Measurements from ENCODE around the gene ABHD12B. TPM values are rescaled to one million over a fixed set of nuclear protein-coding genes. Genes with fewer than 3 reads are reported as not detected.

ABHD12B gene
- total RNA-seq, 1 experiment from 2014 or later, result not detected

- peaks cover 9% of the 10 kb centered on the region; the same call in 1 of the 2 replicates for H3K4me1 ChIP-seq (ENCODE audit: control insufficient read depth, insufficient read depth, low read length)
- H3K27ac ChIP-seq (ENCODE audit: low read length), result no peak overlapping the region; the same call in 1 of the 2 replicates
- no peaks in the 10 kb centered on the region for H3K27me3 ChIP-seq (ENCODE audit: control insufficient read depth, insufficient read depth, low read length)
- no peaks in the 10 kb centered on the region for H3K9me3 ChIP-seq (ENCODE audit: control insufficient read depth, insufficient read depth, low read depth, low read length)
- no peak overlapping the region for H3K4me3 ChIP-seq (ENCODE audit: low read depth in 2 of 2, low read length in 2 of 2)
- DNase-seq (ENCODE audit: low read depth, low spot score) (no peak), ATAC-seq (no peak)
- in situ Hi-C loops (cut with HindIII; ENCODE audit: low pct_unique_long_range_greater_than_20kb, low sequenced_read_pairs), result no loop called here
- TF ChIP-seq REST (IDR thresholded peaks at IDR 0.05; ENCODE audit: insufficient read depth in 1 of 2, low read depth in 2 of 2, low read length in 1 of 2), result no peak
- TF ChIP-seq SIN3A (IDR thresholded peaks at IDR 0.05; ENCODE audit: borderline replicate concordance, insufficient read depth, low read depth, low read length), result no peak
- TF ChIP-seq POLR2AphosphoS5 (IDR thresholded peaks at IDR 0.05; ENCODE audit: low read depth, low read length), result no peak
- no peak for TF ChIP-seq CTCF (IDR thresholded peaks at IDR 0.05)
- no peak for TF ChIP-seq TCF7L2 (IDR thresholded peaks at IDR 0.05; ENCODE audit: low read depth, low read length)
- CTCF ChIA-PET, result interaction anchor here (0.7 kb wide), 1 partner anchor 400 kb away, joined by 4 read pairs; no protein-coding TSS in a partner anchor
- H3K36me3 ChIP-seq (ENCODE audit: control insufficient read depth, insufficient read depth, low read length), result no peaks in the 10 kb centered on the region
- no TSS peak for BruUV-seq (replicated peaks)
- POLR2A ChIA-PET, result interaction anchor here (0.6 kb wide), 1 partner anchor 642 kb away, joined by 8 read pairs; no protein-coding TSS in a partner anchor
- intact Hi-C loops (cut with micrococcal nuclease; ENCODE audit: unreplicated experiment), result no loop called here
These were observed 48.6 kb upstream of the ABHD12B start for GRCh38 chr14:50823051-50823761.

- Histone ChIP-seq H3K4me3 (ENCODE audit: low read depth in 2 of 2, low read length in 2 of 2) (no peak overlapping the region), H3K36me3 (ENCODE audit: control insufficient read depth, insufficient read depth, low read length) (no peaks in the 10 kb centered on the region), H3K27me3 (ENCODE audit: control insufficient read depth, insufficient read depth, low read length) (no peaks in the 10 kb centered on the region), H3K9me3 (ENCODE audit: control insufficient read depth, insufficient read depth, low read depth, low read length) (no peaks in the 10 kb centered on the region), H3K4me1 (ENCODE audit: control insufficient read depth, insufficient read depth, low read length) (peaks cover 9% of the 10 kb centered on the region; the same call in 1 of the 2 replicates), H3K27ac (ENCODE audit: low read length) (no peak overlapping the region; the same call in 1 of the 2 replicates)
- intact Hi-C loops (cut with micrococcal nuclease; ENCODE audit: unreplicated experiment) (no loop called here), in situ Hi-C loops (cut with HindIII; ENCODE audit: low pct_unique_long_range_greater_than_20kb, low sequenced_read_pairs) (no loop called here)
- no peak for DNase-seq (ENCODE audit: low read depth, low spot score)
- ChIA-PET POLR2A (no interaction called here), CTCF (interaction anchor here (0.6 kb wide), 1 partner anchor 36 kb away, joined by 3 read pairs; no protein-coding TSS in a partner anchor)
- no peak for TF ChIP-seq SIN3A (IDR thresholded peaks at IDR 0.05; ENCODE audit: borderline replicate concordance, insufficient read depth, low read depth, low read length)
- TF ChIP-seq POLR2AphosphoS5 (IDR thresholded peaks at IDR 0.05; ENCODE audit: low read depth, low read length), result no peak
- TF ChIP-seq REST (IDR thresholded peaks at IDR 0.05; ENCODE audit: insufficient read depth in 1 of 2, low read depth in 2 of 2, low read length in 1 of 2), result no peak
- no peak for TF ChIP-seq TCF7L2 (IDR thresholded peaks at IDR 0.05; ENCODE audit: low read depth, low read length)
- no peak for TF ChIP-seq CTCF (IDR thresholded peaks at IDR 0.05)
- ATAC-seq, result no peak
- BruUV-seq (replicated peaks), result no TSS peak
These were observed 47.9 kb upstream of the ABHD12B start for GRCh38 chr14:50823762-50824636.

Data from Panc1 (cell line).